Measurements from ENCODE around the gene TPRN.

TPRN gene

DNA sequence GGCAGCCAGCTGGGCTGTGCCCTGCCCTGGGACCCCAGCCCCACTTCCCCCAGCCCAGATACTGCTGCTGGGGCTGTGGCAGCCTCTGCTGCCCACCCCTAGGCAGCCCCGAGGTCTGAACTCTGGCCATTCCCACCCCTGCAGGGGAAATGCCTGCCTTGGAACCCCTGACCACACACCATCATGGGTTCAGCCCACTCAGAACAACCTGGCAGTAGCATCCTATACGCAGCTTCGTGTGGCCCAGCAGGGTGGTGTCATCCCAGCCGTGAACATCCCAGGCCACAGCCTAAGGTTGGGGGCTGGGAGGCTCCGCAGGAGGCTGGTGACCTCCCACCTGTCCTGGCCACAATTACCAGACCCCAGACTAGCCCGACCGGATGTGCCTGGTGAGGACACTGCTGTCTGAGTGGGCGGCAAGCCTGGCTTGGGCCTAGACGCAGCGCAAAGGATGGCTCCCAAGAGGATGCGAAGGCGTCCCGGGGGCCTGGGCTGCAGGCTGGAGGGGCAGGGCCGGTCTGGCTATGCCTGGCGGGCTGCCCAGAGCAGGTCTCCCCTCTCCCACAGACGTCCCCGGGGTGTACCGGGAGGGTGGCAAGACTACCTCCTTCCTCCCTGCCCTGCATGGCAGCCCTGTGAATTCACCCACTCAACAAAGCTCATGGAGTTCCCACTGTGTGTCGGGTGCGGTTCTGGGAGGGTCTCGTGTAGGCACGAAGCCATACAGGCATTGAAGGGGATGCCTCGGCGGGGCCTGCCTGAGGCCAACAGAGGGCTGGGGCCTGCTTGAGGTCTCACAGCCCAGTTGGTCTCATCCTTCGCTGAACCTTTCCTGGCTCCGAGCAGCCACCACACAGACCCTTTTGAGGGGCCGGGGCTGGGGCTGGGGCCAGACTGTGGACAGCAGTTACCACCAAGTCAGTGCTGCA lies 28.7 kb upstream of the TPRN start:
- Histone ChIP-seq H3K9me3 (ENCODE audit: insufficient read depth, low read length) (no peaks in the 10 kb centered on the region), H3K9ac (ENCODE audit: insufficient read length, low read depth) (peak overlapping the region; percentile 33), H3K27me3 (ENCODE audit: insufficient read depth, insufficient read length) (no peaks in the 10 kb centered on the region), H3K4me1 (ENCODE audit: insufficient read depth, insufficient read length) (peaks cover 41% of the 10 kb centered on the region), H3K36me3 (ENCODE audit: insufficient read depth, insufficient read length, low read length) (no peaks in the 10 kb centered on the region), H3K4me3 (ENCODE audit: insufficient read length, low read depth) (no peak overlapping the region)
- DNase-seq (ENCODE audit: low read depth, low spot score): no peak
- TF ChIP-seq YY1 (IDR thresholded peaks at IDR 0.05; ENCODE audit: insufficient read depth, insufficient read length) (no peak), ZNF274 (IDR thresholded peaks at IDR 0.05; ENCODE audit: low read depth, low read length) (no peak), SUZ12 (IDR thresholded peaks at IDR 0.05; ENCODE audit: extremely low read depth, insufficient read depth, insufficient read length) (no peak)

GRCh38 chr9:137228506-137228967 lies 28.0 kb upstream of the TPRN start:
- H3K36me3 ChIP-seq (ENCODE audit: insufficient read depth, insufficient read length, low read length): no peaks in the 10 kb centered on the region
- no peak for DNase-seq (ENCODE audit: low read depth, low spot score)
- TF ChIP-seq ZNF274 (IDR thresholded peaks at IDR 0.05; ENCODE audit: low read depth, low read length): no peak
- no peak for TF ChIP-seq YY1 (IDR thresholded peaks at IDR 0.05; ENCODE audit: insufficient read depth, insufficient read length)
- no peak for TF ChIP-seq SUZ12 (IDR thresholded peaks at IDR 0.05; ENCODE audit: extremely low read depth, insufficient read depth, insufficient read length)
- H3K4me3 ChIP-seq (ENCODE audit: insufficient read length, low read depth): no peak overlapping the region
- H3K9ac ChIP-seq (ENCODE audit: insufficient read length, low read depth): peak overlapping the region; percentile 56
- no peaks in the 10 kb centered on the region for H3K9me3 ChIP-seq (ENCODE audit: insufficient read depth, low read length)
- H3K4me1 ChIP-seq (ENCODE audit: insufficient read depth, insufficient read length): peaks cover 38% of the 10 kb centered on the region
- H3K27me3 ChIP-seq (ENCODE audit: insufficient read depth, insufficient read length): no peaks in the 10 kb centered on the region

- Histone ChIP-seq H3K9ac (ENCODE audit: insufficient read length, low read depth) (peak overlapping the region; percentile 56), H3K36me3 (ENCODE audit: insufficient read depth, insufficient read length, low read length) (no peaks in the 10 kb centered on the region), H3K27me3 (ENCODE audit: insufficient read depth, insufficient read length) (peaks cover 2% of the 10 kb centered on the region), H3K9me3 (ENCODE audit: insufficient read depth, low read length) (no peaks in the 10 kb centered on the region), H3K4me3 (ENCODE audit: insufficient read length, low read depth) (no peak overlapping the region), H3K4me1 (ENCODE audit: insufficient read depth, insufficient read length) (peaks cover 35% of the 10 kb centered on the region)
- no peak for TF ChIP-seq SUZ12 (IDR thresholded peaks at IDR 0.05; ENCODE audit: extremely low read depth, insufficient read depth, insufficient read length)
- no peak for TF ChIP-seq ZNF274 (IDR thresholded peaks at IDR 0.05; ENCODE audit: low read depth, low read length)
- no peak for TF ChIP-seq YY1 (IDR thresholded peaks at IDR 0.05; ENCODE audit: insufficient read depth, insufficient read length)
- DNase-seq (ENCODE audit: low read depth, low spot score): no peak
Observed at GRCh38 chr9:137227853-137228505, 27.4 kb upstream of the TPRN start.

- Histone ChIP-seq H3K4me3 (ENCODE audit: insufficient read length, low read depth) (no peak within 1 kb of the TSS), H3K9me3 (ENCODE audit: insufficient read depth, low read length) (no peaks in the 10 kb centered on the region), H3K36me3 (ENCODE audit: insufficient read depth, insufficient read length, low read length) (no peaks in the 10 kb centered on the region), H3K9ac (ENCODE audit: insufficient read length, low read depth) (peak within 1 kb of the TSS; percentile 65), H3K4me1 (ENCODE audit: insufficient read depth, insufficient read length) (peaks cover 40% of the 10 kb centered on the region), H3K27me3 (ENCODE audit: insufficient read depth, insufficient read length) (peaks cover 9% of the 10 kb centered on the region)
- no peak for TF ChIP-seq YY1 (IDR thresholded peaks at IDR 0.05; ENCODE audit: insufficient read depth, insufficient read length)
- DNase-seq (ENCODE audit: low read depth, low spot score): peak; percentile 59
Observed at GRCh38 chr9:137227054-137227852, 26.7 kb upstream of the TPRN start, which contains the start of gene RNF224. TSS of gene RNF224 (plus strand) at chr9:137227502. CDS start at chr9:137228336, 834 bp downstream.

GRCh38 chr9:137226338-137227053 lies 26.0 kb upstream of the TPRN start:
- H3K9ac ChIP-seq (ENCODE audit: insufficient read length, low read depth): peak overlapping the region; percentile 65
- peaks cover 40% of the 10 kb centered on the region for H3K4me1 ChIP-seq (ENCODE audit: insufficient read depth, insufficient read length)
- H3K27me3 ChIP-seq (ENCODE audit: insufficient read depth, insufficient read length): peaks cover 12% of the 10 kb centered on the region
- no peaks in the 10 kb centered on the region for H3K9me3 ChIP-seq (ENCODE audit: insufficient read depth, low read length)
- H3K36me3 ChIP-seq (ENCODE audit: insufficient read depth, insufficient read length, low read length): no peaks in the 10 kb centered on the region
- TF ChIP-seq ZNF274 (IDR thresholded peaks at IDR 0.05; ENCODE audit: low read depth, low read length): no peak
- no peak for TF ChIP-seq YY1 (IDR thresholded peaks at IDR 0.05; ENCODE audit: insufficient read depth, insufficient read length)
- no peak for TF ChIP-seq SUZ12 (IDR thresholded peaks at IDR 0.05; ENCODE audit: extremely low read depth, insufficient read depth, insufficient read length)
- no peak overlapping the region for H3K4me3 ChIP-seq (ENCODE audit: insufficient read length, low read depth)
- no peak for DNase-seq (ENCODE audit: low read depth, low spot score)

GRCh38 chr9:137225699-137226331 lies 25.3 kb upstream of the TPRN start:
- TF ChIP-seq SUZ12 (IDR thresholded peaks at IDR 0.05; ENCODE audit: extremely low read depth, insufficient read depth, insufficient read length): no peak
- TF ChIP-seq YY1 (IDR thresholded peaks at IDR 0.05; ENCODE audit: insufficient read depth, insufficient read length): no peak
- no peak for TF ChIP-seq ZNF274 (IDR thresholded peaks at IDR 0.05; ENCODE audit: low read depth, low read length)
- Histone ChIP-seq H3K9ac (ENCODE audit: insufficient read length, low read depth) (peak overlapping the region; percentile 67), H3K36me3 (ENCODE audit: insufficient read depth, insufficient read length, low read length) (no peaks in the 10 kb centered on the region), H3K4me3 (ENCODE audit: insufficient read length, low read depth) (no peak overlapping the region), H3K9me3 (ENCODE audit: insufficient read depth, low read length) (no peaks in the 10 kb centered on the region), H3K27me3 (ENCODE audit: insufficient read depth, insufficient read length) (peaks cover 13% of the 10 kb centered on the region), H3K4me1 (ENCODE audit: insufficient read depth, insufficient read length) (peaks cover 40% of the 10 kb centered on the region)
- DNase-seq (ENCODE audit: low read depth, low spot score): no peak
